GM18951 (cell line): ENCODE results near the gene ITPRIP.

ENCODE experiments used
- POLR2A ChIP-seq: IDR thresholded peaks from 4 replicates; pipeline ENCODE4 v1.6.1; 2011; ENCODE audit warnings: mild to moderate bottlenecking; ENCODE audit not compliant: insufficient read length, insufficient read depth; ENCODE audit errors: extremely low read depth
- in situ Hi-C: fragments of 300-500 bp; cut with MboI; formaldehyde crosslinking; loops from one replicate; pipeline ENCODE4 v1.12.0; 2022; ENCODE audit warnings: low sequenced_read_pairs, mixed read lengths, inconsistent platforms; ENCODE audit not compliant: unreplicated experiment

Gene ITPRIP

DNA sequence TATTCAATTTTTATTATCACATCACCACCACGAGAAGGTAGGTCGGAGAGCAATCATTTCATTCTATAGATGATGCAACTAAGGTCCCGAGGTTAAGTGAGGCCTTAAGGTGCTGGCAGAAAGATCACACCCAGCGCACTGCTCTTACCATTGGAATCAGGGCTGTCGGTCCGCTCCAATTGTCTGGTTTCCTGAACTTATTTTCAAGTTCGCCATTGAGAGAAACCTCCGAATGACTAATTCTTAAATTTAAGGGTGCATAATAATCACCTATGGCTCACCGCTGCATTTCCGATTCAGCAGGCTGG, 69.9 kb downstream of the ITPRIP start:
- in situ Hi-C loops, result no loop called here
- TF ChIP-seq POLR2A, result no peak

GRCh38 chr10:104267721-104268404, 70.4 kb downstream of the ITPRIP start:
- TF ChIP-seq POLR2A, result no peak
- in situ Hi-C loops, result no loop called here

DNA sequence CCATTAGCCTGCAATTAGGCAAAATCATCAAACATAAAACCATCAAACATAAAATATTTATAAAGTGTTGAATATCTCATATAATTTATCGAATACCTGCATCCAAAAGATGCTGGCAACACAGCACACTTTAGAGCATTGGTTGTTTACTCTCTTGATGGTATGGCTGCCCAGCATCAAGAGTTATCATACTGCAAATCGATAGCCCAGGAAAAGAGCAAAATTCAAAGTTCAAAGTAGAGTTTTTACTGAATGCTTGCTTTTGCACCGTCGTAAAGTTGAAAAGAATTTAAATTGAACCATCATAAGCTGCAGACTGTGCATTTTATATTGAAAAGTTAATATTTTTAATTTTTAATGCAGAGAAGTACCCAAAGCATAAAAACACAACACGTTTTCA, 73.5 kb downstream of the ITPRIP start:
- in situ Hi-C loops, result no loop called here
- no peak for TF ChIP-seq POLR2A

DNA sequence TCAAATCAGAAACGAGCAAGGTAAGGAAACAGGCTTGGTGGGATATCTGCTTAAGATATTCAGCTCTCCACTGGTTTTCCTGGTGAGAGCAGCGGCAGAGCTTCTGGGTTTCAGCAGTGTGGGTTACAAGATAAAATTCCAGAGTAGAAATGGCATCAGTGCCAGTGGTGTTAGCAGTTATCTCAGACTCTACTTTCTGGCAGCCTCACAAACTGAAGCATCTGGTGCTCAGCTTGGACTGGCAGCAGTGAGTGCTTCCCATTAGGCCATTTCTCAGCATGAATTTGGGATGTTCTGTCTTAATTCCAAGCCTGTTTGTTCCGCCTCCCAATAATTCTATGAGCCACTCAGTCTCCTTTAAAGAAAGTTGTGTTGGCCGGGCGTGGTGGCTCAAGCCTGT, 76.2 kb downstream of the ITPRIP start:
- TF ChIP-seq POLR2A, result no peak
- in situ Hi-C loops, result no loop called here

GRCh38 chr10:104260775-104261115, 77.5 kb downstream of the ITPRIP start:
- in situ Hi-C loops, result no loop called here
- no peak for TF ChIP-seq POLR2A

GRCh38 chr10:104259999-104260774, 78.1 kb downstream of the ITPRIP start:
- TF ChIP-seq POLR2A, result no peak
- in situ Hi-C loops, result no loop called here
